Ovary (tissue), 9 donors: ENCODE measurements around the gene TBC1D16. TPM values are rescaled to one million over a fixed set of nuclear protein-coding genes. Genes with fewer than 3 reads are reported as not detected.

Experiments used
- DNase-seq, 5 donors: peaks; one replicate each; pipeline ENCODE4 v3.0.0-alpha.2; 2019 to 2020
- H3K27ac ChIP-seq, 2 donors: fragments of 200-600 bp; one replicate each; pipeline versions ENCODE4 v1.5.1 to v1.8.0; 2019 to 2022
- H3K27me3 ChIP-seq: fragments of 200-600 bp; one replicate; pipeline ENCODE4 v1.8.0; 2022
- H3K36me3 ChIP-seq: fragments of 200-600 bp; sonication (generic); one replicate; pipeline ENCODE4 v1.5.1; 2019
- H3K4me1 ChIP-seq: one replicate; pipeline ENCODE4 v1.8.1; 2013; ENCODE audit warnings: mild to moderate bottlenecking, moderate library complexity; ENCODE audit not compliant: insufficient read depth
- H3K4me3 ChIP-seq: fragments of 200-600 bp; sonication (generic); one replicate; pipeline ENCODE4 v1.5.1; 2017
- H3K9me3 ChIP-seq, 2 donors: fragments of 200-600 bp in 1 of 2; sonication (generic) in 1 of 2; one replicate each; pipeline versions ENCODE4 v1.5.1 to v1.8.1; 2013 to 2019; ENCODE audit warnings: mild to moderate bottlenecking in 1 of 2, moderate library complexity in 1 of 2
- CTCF ChIP-seq, 3 donors: fragments of 450-650 bp in 2 of 3; fragments of 200-600 bp in 1 of 3; IDR thresholded peaks; one replicate each; pipeline versions ENCODE4 v1.5.1 to v1.8.0; 2016 to 2022; ENCODE audit warnings: antibody characterized with exemption in 3 of 3, mild to moderate bottlenecking in 1 of 3
- EP300 ChIP-seq: sonication (generic); formaldehyde crosslinking; IDR thresholded peaks from one replicate; pipeline ENCODE4 v1.6.1; 2017; ENCODE audit warnings: antibody characterized with exemption
- POLR2A ChIP-seq: fragments of 450-650 bp; IDR thresholded peaks from one replicate; pipeline ENCODE4 v1.6.1; 2017; ENCODE audit warnings: antibody characterized with exemption, mild to moderate bottlenecking, moderate library complexity
- WGBS, 3 donors: extraction: QIAGEN DNeasy Blood & Tissue Kit in 1 of 3; methylation state at CpG; one replicate each; pipeline versions ENCODE4 v1.1.5 to v1.1.7; 2013 to 2017; 5-methylcytosine and 5-hydroxymethylcytosine counted together
- intact Hi-C, 4 donors: fragments of 100-400 bp; cut with DNase I; formaldehyde crosslinking; loops; one replicate each; pipeline versions ENCODE4 v1.11.0 to v1.15.1; 2022 to 2023
- polyA plus RNA-seq, 2 donors: library from polyadenylated mRNA; stranded (reverse); fragments of 200-250 nt in 1 of 2; fragments of 350-450 nt in 1 of 2; fragmentation: Illumina TruSeq in 1 of 2; extraction: RNeasy Lipid Tissue Mini Kit (QIAGEN cat#74804) in 1 of 2; gene quantifications; one replicate each; pipeline ENCODE4 v1.2.3, GENCODE V29; 2013 to 2014
- total RNA-seq, 7 donors: library from RNA; depleted of rRNA in 2 of 7; stranded (reverse); fragments of >200 nt in 2 of 7; fragmentation: NEBNext Ultra II Directional in 3 of 7; extraction: Animal tissue kit (Norgen Biotek cat#: 25700) in 3 of 7; gene quantifications; one replicate each; pipeline versions ENCODE4 v1.1.0 to v1.2.4, GENCODE V29; 2016 to 2023
- donor health status: DM: no; HTN: no; CAD: no; lungs with moderate emphysema.
- donor health status: DM: no; HTN: no; CAD: no.
- donor health status: Bipolar disorder and iron deficiency.
- donor health status: DM: yes; HTN: yes; CAD: no.
- donor health status: DM: no; HTN: no; CAD: no.
- donor health status: DM: yes; HTN: yes; CAD: no.

Gene TBC1D16
- total and polyA plus RNA-seq, 9 donors: 9.3 to 40.5 (median 27.1) TPM

- Histone ChIP-seq H3K27ac (no peak overlapping the region), H3K9me3 (no peaks in the 10 kb centered on the region), H3K4me1 (peaks cover 2% of the 10 kb centered on the region), H3K4me3 (no peak overlapping the region), H3K27me3 (no peaks in the 10 kb centered on the region), H3K36me3 (no peaks in the 10 kb centered on the region)
- peak in 1 of 5 donors; percentile 26 for DNase-seq
- TF ChIP-seq CTCF (IDR thresholded peaks at IDR 0.05) (no peak), POLR2A (no peak), EP300 (no peak)
- intact Hi-C loops: loop anchor here in 2 of 4 donors (10.0 kb wide), 3 partner anchors 50 to 170 kb away; no protein-coding TSS in a partner anchor
- WGBS, 3 donors: 59 to 64% (median 63%) methylated on average over 19 of the region's 19 CpGs
Observed at GRCh38 chr17:79914813-79915740, 120.6 kb downstream of the TBC1D16 start.

- intact Hi-C loops: loop anchor here in 2 of 4 donors (10.0 kb wide), 3 partner anchors 49 to 169 kb away; no protein-coding TSS in a partner anchor
- no peak for TF ChIP-seq EP300
- no peak for TF ChIP-seq CTCF (IDR thresholded peaks at IDR 0.05)
- TF ChIP-seq POLR2A: no peak
- Histone ChIP-seq H3K4me3 (no peak overlapping the region), H3K4me1 (peaks cover 2% of the 10 kb centered on the region), H3K36me3 (no peaks in the 10 kb centered on the region), H3K9me3 (no peaks in the 10 kb centered on the region), H3K27me3 (no peaks in the 10 kb centered on the region), H3K27ac (no peak overlapping the region)
- 81 to 83% (median 83%) methylated on average over 20 of the region's 20 CpGs for WGBS, 3 donors
- DNase-seq: peak in 1 of 5 donors; percentile 19
Observed at GRCh38 chr17:79913896-79914812, 121.5 kb downstream of the TBC1D16 start.

GRCh38 chr17:79913451-79913850, 122.2 kb downstream of the TBC1D16 start:
- H3K4me1 ChIP-seq: no peaks in the 10 kb centered on the region
- intact Hi-C loops: loop anchor here in 2 of 4 donors (10.0 kb wide), 3 partner anchors 49 to 169 kb away; no protein-coding TSS in a partner anchor
- no peaks in the 10 kb centered on the region for H3K9me3 ChIP-seq
- no peak for TF ChIP-seq EP300
- TF ChIP-seq CTCF (IDR thresholded peaks at IDR 0.05): no peak
- TF ChIP-seq POLR2A: no peak
- 82 to 88% (median 86%) methylated on average over 9 of the region's 9 CpGs for WGBS, 3 donors
- no peaks in the 10 kb centered on the region for H3K27me3 ChIP-seq
- no peak for DNase-seq
- no peak overlapping the region for H3K4me3 ChIP-seq
- H3K27ac ChIP-seq: no peak overlapping the region
- no peaks in the 10 kb centered on the region for H3K36me3 ChIP-seq
